H9 (cell line): Measurements from ENCODE around the gene STARD8. TPM values are rescaled to one million over a fixed set of nuclear protein-coding genes. Genes with fewer than 3 reads are reported as not detected.

Experiments used
- DNase-seq: peaks from one replicate; pipeline ENCODE4 v3.0.0-alpha.2; 2017
- H2AFZ ChIP-seq: one replicate; pipeline ENCODE4 v1.6.1; 2013; ENCODE audit warnings: mild to moderate bottlenecking, low read length, control low read depth, moderate library complexity
- H2AK5ac ChIP-seq: 2 replicates; pipeline ENCODE4 v1.6.1; 2013; ENCODE audit warnings: low read length, control low read depth, mixed read lengths; ENCODE audit not compliant: insufficient read length
- H2BK120ac ChIP-seq: one replicate; pipeline ENCODE4 v1.6.1; 2013; ENCODE audit warnings: low read depth, mild to moderate bottlenecking, low read length, control low read depth, inconsistent platforms; ENCODE audit not compliant: poor library complexity, severe bottlenecking
- H2BK12ac ChIP-seq: 2 replicates; pipeline ENCODE4 v1.6.1; 2013; ENCODE audit warnings: low read length, control low read depth, mixed read lengths, low read depth; ENCODE audit not compliant: insufficient read length
- H2BK15ac ChIP-seq: 2 replicates; pipeline ENCODE4 v1.6.1; 2013; ENCODE audit warnings: low read depth, low read length, control low read depth
- H2BK20ac ChIP-seq: one replicate; pipeline ENCODE4 v1.6.1; 2013; ENCODE audit warnings: low read depth, mild to moderate bottlenecking, low read length, control low read depth, inconsistent platforms; ENCODE audit not compliant: poor library complexity, severe bottlenecking
- H2BK5ac ChIP-seq: 2 replicates; pipeline ENCODE4 v1.6.1; 2013; ENCODE audit warnings: low read length, control low read depth, mixed read lengths; ENCODE audit not compliant: insufficient read length
- H3K14ac ChIP-seq: 2 replicates; pipeline ENCODE4 v1.6.1; 2013; ENCODE audit warnings: low read length, control low read depth; ENCODE audit not compliant: insufficient read depth
- H3K18ac ChIP-seq: 2 replicates; pipeline ENCODE4 v1.6.1; 2013; ENCODE audit warnings: low read depth, mild to moderate bottlenecking, mixed read lengths, low read length, control low read depth; ENCODE audit not compliant: insufficient read length
- H3K23ac ChIP-seq: 2 replicates; pipeline ENCODE4 v1.6.1; 2013; ENCODE audit warnings: low read length, control low read depth, mixed read lengths, low read depth; ENCODE audit not compliant: insufficient read length
- H3K23me2 ChIP-seq: 2 replicates; pipeline ENCODE4 v1.6.1; 2013; ENCODE audit warnings: low read depth, mild to moderate bottlenecking, mixed read lengths, low read length, control low read depth; ENCODE audit not compliant: insufficient read length, poor library complexity, severe bottlenecking
- H3K27ac ChIP-seq: 2 replicates; pipeline ENCODE4 v1.5.1; 2013; ENCODE audit warnings: low read length, control low read depth, mixed read lengths, low read depth; ENCODE audit not compliant: insufficient read length
- H3K27me3 ChIP-seq: 2 replicates; pipeline ENCODE4 v1.6.1; 2013; ENCODE audit warnings: low read length, control low read depth, inconsistent platforms; ENCODE audit not compliant: insufficient read depth
- H3K4ac ChIP-seq: 2 replicates; pipeline ENCODE4 v1.6.1; 2013; ENCODE audit warnings: low read depth, mild to moderate bottlenecking, control low read depth, inconsistent platforms, low read length, moderate library complexity
- H3K4me1 ChIP-seq: 2 replicates; pipeline ENCODE4 v1.6.1; 2013; ENCODE audit warnings: low read length, control low read depth, inconsistent platforms; ENCODE audit not compliant: insufficient read depth
- H3K4me2 ChIP-seq: 2 replicates; pipeline ENCODE4 v1.6.1; 2013; ENCODE audit warnings: low read length, control low read depth, mixed read lengths; ENCODE audit not compliant: insufficient read length, insufficient read depth
- H3K56ac ChIP-seq: 2 replicates; pipeline ENCODE4 v1.6.1; 2013; ENCODE audit warnings: low read depth, mild to moderate bottlenecking, mixed read lengths, low read length, control low read depth; ENCODE audit not compliant: insufficient read length
- H3K79me1 ChIP-seq: 2 replicates; pipeline ENCODE4 v1.6.1; 2013; ENCODE audit warnings: low read depth, mild to moderate bottlenecking, moderate library complexity, low read length, control low read depth, inconsistent platforms; ENCODE audit not compliant: insufficient read depth, poor library complexity, severe bottlenecking
- H3K79me2 ChIP-seq: 2 replicates; pipeline ENCODE4 v1.6.1; 2013; ENCODE audit warnings: low read length, control low read depth, inconsistent platforms; ENCODE audit not compliant: insufficient read depth
- H3K9ac ChIP-seq: 2 replicates; pipeline ENCODE4 v1.6.1; 2013; ENCODE audit warnings: low read length, control low read depth, mixed read lengths; ENCODE audit not compliant: insufficient read length; ENCODE audit errors: extremely low read depth
- H3K9me3 ChIP-seq: one replicate; pipeline ENCODE4 v1.6.1; 2013; ENCODE audit warnings: low read depth, low read length, inconsistent platforms; ENCODE audit not compliant: control insufficient read depth
- H3T11ph ChIP-seq: one replicate; pipeline ENCODE4 v1.6.1; 2013; ENCODE audit warnings: mild to moderate bottlenecking, low read length, control low read depth, inconsistent platforms
- H4K20me1 ChIP-seq: one replicate; pipeline ENCODE4 v1.6.1; 2013; ENCODE audit not compliant: control insufficient read depth, insufficient read length, insufficient read depth
- H4K5ac ChIP-seq: 2 replicates; pipeline ENCODE4 v1.6.1; 2013; ENCODE audit warnings: low read depth, mild to moderate bottlenecking, mixed read lengths, low read length, control low read depth; ENCODE audit not compliant: insufficient read length
- H4K8ac ChIP-seq: replicated peaks from 2 replicates; pipeline ENCODE4 v1.6.1; 2013; ENCODE audit warnings: low read length, control low read depth, mixed read lengths, low read depth; ENCODE audit not compliant: insufficient read length
- H4K91ac ChIP-seq: 2 replicates; pipeline ENCODE4 v1.6.1; 2013; ENCODE audit warnings: low read depth, mild to moderate bottlenecking, moderate library complexity, mixed read lengths, low read length, control low read depth; ENCODE audit not compliant: insufficient read length
- H3K27ac Mint-ChIP-seq, 3 experiments: 2 replicates in 2 of 3; 3 replicates in 1 of 3; pipeline ENCODE4 v1.8.0; 2020 to 2021; ENCODE audit warnings: mixed read lengths in 3 of 3, mild to moderate bottlenecking in 1 of 3, moderate library complexity in 1 of 3
- H3K27me3 Mint-ChIP-seq: 2 replicates; pipeline ENCODE4 v1.8.0; 2021; ENCODE audit warnings: low read depth, mild to moderate bottlenecking, moderate library complexity, mixed read lengths
- H3K36me3 Mint-ChIP-seq, 3 experiments: 2 replicates in 2 of 3; 3 replicates in 1 of 3; pipeline ENCODE4 v1.8.0; 2020 to 2021; ENCODE audit warnings: low read depth in 3 of 3, mixed read lengths in 3 of 3; ENCODE audit not compliant: insufficient read depth in 1 of 3
- H3K4me1 Mint-ChIP-seq, 2 experiments: 2 replicates each; pipeline ENCODE4 v1.8.0; 2020; ENCODE audit warnings: mixed read lengths in 2 of 2
- H3K4me3 Mint-ChIP-seq, 2 experiments: 2 replicates in 1 of 2; 3 replicates in 1 of 2; pipeline ENCODE4 v1.8.0; 2020 to 2021; ENCODE audit warnings: mild to moderate bottlenecking in 2 of 2, mixed read lengths in 2 of 2, moderate library complexity in 1 of 2
- H3K9me3 Mint-ChIP-seq, 2 experiments: 2 replicates in 1 of 2; 3 replicates in 1 of 2; pipeline ENCODE4 v1.8.0; 2020; ENCODE audit warnings: mild to moderate bottlenecking in 2 of 2, mixed read lengths in 2 of 2, moderate library complexity in 1 of 2
- CTCF ChIP-seq: fragments of 200-600 bp; sonication (generic); conservative IDR thresholded peaks from 3 replicates; pipeline ENCODE4 v1.8.0; 2021; ENCODE audit warnings: antibody characterized with exemption, mild to moderate bottlenecking
- WGBS: extraction: QIAGEN DNeasy Blood & Tissue Kit; methylation state at CpG from one replicate; pipeline ENCODE4 v1.1.7; 2013; ENCODE audit warnings: missing lambda C conversion rate, low lambda C conversion rate, mixed read lengths; ENCODE audit not compliant: insufficient read length; ENCODE audit errors: extremely low coverage; 5-methylcytosine and 5-hydroxymethylcytosine counted together
- total RNA-seq: library from RNA; stranded (reverse); gene quantifications from 2 replicates; pipeline ENCODE4 v1.2.1, GENCODE V29; 2021

The STARD8 gene
- total RNA-seq, 1 experiment from 2014 or later: 0.52 TPM

GRCh38 chrX:68697036-68697435, 49.6 kb downstream of the STARD8 start:
- H4K5ac ChIP-seq: no peak overlapping the region
- no peaks in the 10 kb centered on the region for H3K79me2 ChIP-seq
- no peak overlapping the region for H3K4ac ChIP-seq
- no peak for DNase-seq
- no peak overlapping the region for H3K4me2 ChIP-seq
- H2BK12ac ChIP-seq: no peak overlapping the region
- Mint-ChIP-seq H3K4me1 (peaks cover 16 to 23% of the 10 kb centered on the region in 2 experiments; a peak in 3 of 4 replicates), H3K9me3 (peaks cover 62 to 79% of the 10 kb centered on the region in 2 experiments), H3K4me3 (no peak overlapping the region), H3K27ac (no peak overlapping the region), H3K36me3 (peaks cover 0 to 6% (median 2%) of the 10 kb centered on the region in 3 experiments; a peak in 5 of 7 replicates), H3K27me3 (peaks cover 30% of the 10 kb centered on the region)
- 100% methylated on average over 2 of the region's 6 CpGs for WGBS
- H3K18ac ChIP-seq: no peak overlapping the region
- H3K9me3 ChIP-seq: peaks cover 57% of the 10 kb centered on the region
- H3K27ac ChIP-seq: no peak overlapping the region
- H2AK5ac ChIP-seq: no peak overlapping the region
- H2BK5ac ChIP-seq: no peak overlapping the region
- no peak overlapping the region for H2BK15ac ChIP-seq
- H3K79me1 ChIP-seq: no peaks in the 10 kb centered on the region
- H3K9ac ChIP-seq: no peak overlapping the region
- no peak overlapping the region for H4K8ac ChIP-seq
- H3K56ac ChIP-seq: no peak overlapping the region
- no peaks in the 10 kb centered on the region for H4K20me1 ChIP-seq
- no peak overlapping the region for H4K91ac ChIP-seq
- no peak overlapping the region for H2AFZ ChIP-seq
- no peak overlapping the region for H3T11ph ChIP-seq
- H3K14ac ChIP-seq: no peak overlapping the region
- H3K23ac ChIP-seq: no peak overlapping the region
- H3K4me1 ChIP-seq: peaks cover 2% of the 10 kb centered on the region; the same call in 1 of the 2 replicates
- TF ChIP-seq CTCF: no peak
- H3K27me3 ChIP-seq: no peaks in the 10 kb centered on the region; the same call in 1 of the 2 replicates
- H3K23me2 ChIP-seq: no peaks in the 10 kb centered on the region
- H2BK20ac ChIP-seq: no peak overlapping the region
- no peak overlapping the region for H2BK120ac ChIP-seq
